Measurements from ENCODE around the gene APOO.

GRCh38 chrX:23783589-23784469 is 123.9 kb downstream of the APOO start:
- TF ChIP-seq POLR2A (IDR thresholded peaks at IDR 0.05), result no peak
- TF ChIP-seq CTCF (IDR thresholded peaks at IDR 0.05), result no peak
- TF ChIP-seq POLR2AphosphoS5 (IDR thresholded peaks at IDR 0.05; ENCODE audit: insufficient read depth in 1 of 2, low read depth in 1 of 2), result no peak

Data from vagina (tissue), 2 donors.